ENCODE measurements around the gene DLGAP1. TPM values are rescaled to one million over a fixed set of nuclear protein-coding genes. Genes with fewer than 3 reads are reported as not detected.
A peak's percentile ranks its signal among the peaks of the same experiment; 100 is the strongest.

Gene DLGAP1
- total and polyA plus RNA-seq, 2 of the 8 experiments (the other 6 are each of a cell fraction or from before 2014, with no cell fraction given) = 11.8 to 16.9 TPM

DNA sequence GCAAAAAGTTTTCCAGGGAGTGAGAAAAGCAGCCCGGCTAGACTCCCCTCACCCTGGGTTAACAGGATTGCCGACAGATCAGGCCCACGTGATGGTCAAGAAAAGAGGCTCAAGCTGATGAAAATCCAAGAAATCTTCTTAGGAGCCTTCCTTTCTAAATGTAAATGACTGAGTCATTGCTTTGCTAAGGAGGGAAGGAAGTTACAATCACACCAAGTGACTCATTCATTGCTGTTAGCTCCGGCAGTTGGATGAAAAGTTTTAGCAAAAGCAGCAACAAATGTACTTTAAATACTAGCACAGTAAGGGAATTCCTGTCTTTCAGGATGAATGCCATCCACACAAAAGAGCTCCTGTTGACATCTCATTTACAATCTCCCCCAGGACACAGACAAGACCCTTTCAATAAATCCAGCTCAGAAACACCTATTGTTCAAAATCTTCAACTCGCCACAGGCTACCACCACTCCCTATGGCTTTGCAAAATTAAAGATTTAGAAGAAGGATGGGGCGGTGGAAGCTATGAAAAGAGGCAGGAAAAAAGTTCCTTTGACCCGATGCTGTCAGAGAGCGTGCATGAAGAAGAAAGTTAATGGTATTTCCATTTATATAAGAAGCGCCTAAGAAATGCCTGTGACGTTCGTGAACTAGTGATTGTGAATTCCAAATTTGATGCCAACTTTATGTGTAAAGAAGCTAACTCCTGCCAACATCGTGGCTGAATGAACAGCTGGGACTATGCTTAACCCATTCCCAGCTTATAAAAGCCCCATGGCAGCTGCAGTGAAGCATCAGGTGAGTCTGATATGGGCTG, 851.5 kb downstream of the DLGAP1 start (continued):
- TF ChIP-seq ASH2L (IDR thresholded peaks at IDR 0.05; ENCODE audit: low read length) (no peak), NANOG (IDR thresholded peaks at IDR 0.05; ENCODE audit: insufficient read depth, low read depth, low read length, poor library complexity, severe bottlenecking) (peak; percentile 93), SIX5 (IDR thresholded peaks at IDR 0.05; ENCODE audit: low read depth, low read length) (no peak), POLR2AphosphoS5 (IDR thresholded peaks at IDR 0.05; ENCODE audit: low read depth, low read length) (peak; percentile 62; the same call in 1 of the 2 replicates), KDM5A (IDR thresholded peaks at IDR 0.05; ENCODE audit: low read length) (no peak), TAF7 (optimal IDR thresholded peaks at IDR 0.05; ENCODE audit: borderline replicate concordance, low read depth, low read length) (peak; percentile 63), JUND (IDR thresholded peaks at IDR 0.05; ENCODE audit: low read length) (peak; percentile 98)
- TF ChIP-seq, protein P1, sequence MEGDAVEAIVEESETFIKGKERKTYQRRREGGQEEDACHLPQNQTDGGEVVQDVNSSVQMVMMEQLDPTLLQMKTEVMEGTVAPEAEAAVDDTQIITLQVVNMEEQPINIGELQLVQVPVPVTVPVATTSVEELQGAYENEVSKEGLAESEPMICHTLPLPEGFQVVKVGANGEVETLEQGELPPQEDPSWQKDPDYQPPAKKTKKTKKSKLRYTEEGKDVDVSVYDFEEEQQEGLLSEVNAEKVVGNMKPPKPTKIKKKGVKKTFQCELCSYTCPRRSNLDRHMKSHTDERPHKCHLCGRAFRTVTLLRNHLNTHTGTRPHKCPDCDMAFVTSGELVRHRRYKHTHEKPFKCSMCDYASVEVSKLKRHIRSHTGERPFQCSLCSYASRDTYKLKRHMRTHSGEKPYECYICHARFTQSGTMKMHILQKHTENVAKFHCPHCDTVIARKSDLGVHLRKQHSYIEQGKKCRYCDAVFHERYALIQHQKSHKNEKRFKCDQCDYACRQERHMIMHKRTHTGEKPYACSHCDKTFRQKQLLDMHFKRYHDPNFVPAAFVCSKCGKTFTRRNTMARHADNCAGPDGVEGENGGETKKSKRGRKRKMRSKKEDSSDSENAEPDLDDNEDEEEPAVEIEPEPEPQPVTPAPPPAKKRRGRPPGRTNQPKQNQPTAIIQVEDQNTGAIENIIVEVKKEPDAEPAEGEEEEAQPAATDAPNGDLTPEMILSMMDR (IDR thresholded peaks at IDR 0.05; ENCODE audit: control extremely low read depth in 1 of 3, insufficient read depth in 1 of 3, low read depth in 1 of 3, low read length in 3 of 3) = no peak
- TF ChIP-seq, protein P2, sequence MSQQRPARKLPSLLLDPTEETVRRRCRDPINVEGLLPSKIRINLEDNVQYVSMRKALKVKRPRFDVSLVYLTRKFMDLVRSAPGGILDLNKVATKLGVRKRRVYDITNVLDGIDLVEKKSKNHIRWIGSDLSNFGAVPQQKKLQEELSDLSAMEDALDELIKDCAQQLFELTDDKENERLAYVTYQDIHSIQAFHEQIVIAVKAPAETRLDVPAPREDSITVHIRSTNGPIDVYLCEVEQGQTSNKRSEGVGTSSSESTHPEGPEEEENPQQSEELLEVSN (IDR thresholded peaks at IDR 0.05) = no peak
